SHP77 (cell line): ENCODE measurements around the gene FILIP1.

Source experiments
- DNase-seq, 2 experiments: peaks; one replicate each; lab custom pipeline; 2025; lab: John Stamatoyannopoulos, UW

The FILIP1 gene

DNA sequence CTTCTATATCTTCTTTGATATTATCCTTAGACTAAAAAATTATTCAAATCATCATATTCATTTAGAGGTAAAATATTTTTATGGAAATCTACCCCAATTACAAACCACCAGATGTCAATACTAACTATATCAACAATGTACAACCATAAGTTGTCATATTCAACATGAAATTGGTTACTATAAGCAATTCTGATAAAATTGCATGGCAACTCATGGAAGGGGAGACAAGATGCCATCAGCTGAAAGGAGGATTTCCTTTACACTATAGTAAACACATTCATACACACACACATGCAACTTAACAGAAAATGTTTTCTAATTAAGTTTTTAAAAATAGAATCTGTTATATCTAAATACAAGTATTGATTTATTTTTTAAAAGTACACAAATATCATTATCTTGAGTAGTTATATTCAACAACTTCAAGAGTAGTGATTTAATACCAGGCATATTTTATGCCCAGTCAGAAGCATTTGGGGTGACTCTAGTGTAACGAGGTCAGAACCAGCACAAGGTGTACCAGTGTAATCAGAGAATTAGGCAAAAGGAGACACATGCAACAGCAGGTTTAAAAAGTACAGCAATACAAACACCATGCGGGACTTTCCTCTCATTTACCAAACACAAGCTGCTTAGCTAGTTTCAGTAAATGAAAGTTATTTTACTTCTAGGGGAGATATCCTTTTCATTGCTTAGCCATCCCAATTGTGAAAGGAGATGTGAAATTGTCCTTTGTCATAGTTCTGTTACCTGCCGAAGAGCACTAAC is 1.0 kb downstream of the FILIP1 start:
- no peak for DNase-seq

DNA sequence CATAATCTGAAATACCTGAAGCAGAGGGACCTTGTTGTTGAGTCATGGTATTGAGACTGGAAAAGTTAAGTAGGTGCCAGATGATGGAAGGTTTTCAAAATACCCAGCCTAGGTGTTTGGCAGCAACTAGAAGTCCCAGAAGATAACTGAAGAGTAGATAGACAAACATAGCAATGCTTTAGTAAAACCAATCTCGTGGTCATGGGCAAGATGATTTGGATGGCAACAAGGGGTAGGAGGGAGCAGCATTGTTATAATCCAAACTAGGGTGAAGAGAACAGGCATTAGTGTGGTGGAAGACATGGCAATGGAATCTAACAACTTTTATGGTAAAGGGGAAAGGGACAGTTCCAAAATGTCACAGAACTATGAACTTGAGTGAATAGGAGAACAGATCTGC is 2.3 kb downstream of the FILIP1 start:
- DNase-seq, result no peak

DNA sequence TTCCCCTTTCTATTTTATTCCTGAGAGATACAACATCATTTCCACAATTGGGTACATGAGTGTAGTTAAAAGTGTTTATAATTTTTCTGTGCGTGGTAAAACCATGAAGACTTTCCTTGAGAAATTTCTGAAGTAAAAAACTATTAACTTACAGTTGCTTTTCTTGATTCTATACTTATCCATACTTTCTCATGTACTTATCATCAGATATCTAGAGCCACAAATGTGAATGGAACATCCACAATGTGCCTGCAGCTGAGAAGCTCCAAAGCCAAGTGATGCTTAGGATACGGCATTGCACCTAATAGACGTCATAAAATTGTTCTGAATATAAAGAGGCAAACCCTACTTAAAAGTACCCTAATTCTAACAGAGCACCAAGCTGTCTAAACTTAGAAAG is 2.9 kb downstream of the FILIP1 start:
- no peak for DNase-seq

DNA sequence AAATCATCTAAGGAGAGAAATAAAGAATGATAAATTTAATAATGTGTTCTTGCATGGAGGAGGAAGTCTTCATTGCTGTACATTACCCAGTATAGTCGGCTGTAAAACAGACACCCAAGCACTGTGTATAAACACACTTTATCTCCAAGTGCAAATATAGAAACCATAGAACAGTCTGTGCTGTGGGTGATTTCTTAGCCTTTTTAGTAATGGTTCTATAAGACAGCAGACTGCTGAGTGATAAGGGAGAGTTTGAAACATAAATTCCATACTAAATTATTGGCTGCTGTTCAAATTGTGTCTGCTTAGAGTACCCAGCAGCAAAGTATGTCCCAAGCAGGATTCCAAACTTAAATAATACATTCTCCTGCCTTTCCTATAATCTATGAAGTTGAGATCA is 4.6 kb downstream of the FILIP1 start:
- DNase-seq, result no peak

DNA sequence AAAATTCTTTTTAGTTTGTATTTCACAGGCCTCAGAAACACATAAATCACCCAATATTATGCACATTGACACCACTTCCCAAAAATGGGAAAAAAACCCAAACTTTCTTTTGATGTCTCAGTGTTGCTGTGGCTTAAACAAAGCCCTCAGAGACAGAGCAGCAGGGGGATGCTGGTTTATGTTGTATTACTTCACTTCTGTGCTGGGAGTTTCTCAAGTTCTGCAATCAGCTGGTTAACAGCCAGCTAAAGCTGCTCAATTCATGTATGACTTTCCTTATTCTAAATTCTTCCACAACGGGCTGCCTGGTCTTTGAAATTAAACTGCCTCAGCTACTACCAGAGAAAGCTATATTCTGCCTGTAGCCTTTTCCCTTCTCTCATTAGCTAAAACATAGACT is 5.6 kb downstream of the FILIP1 start:
- no peak for DNase-seq

DNA sequence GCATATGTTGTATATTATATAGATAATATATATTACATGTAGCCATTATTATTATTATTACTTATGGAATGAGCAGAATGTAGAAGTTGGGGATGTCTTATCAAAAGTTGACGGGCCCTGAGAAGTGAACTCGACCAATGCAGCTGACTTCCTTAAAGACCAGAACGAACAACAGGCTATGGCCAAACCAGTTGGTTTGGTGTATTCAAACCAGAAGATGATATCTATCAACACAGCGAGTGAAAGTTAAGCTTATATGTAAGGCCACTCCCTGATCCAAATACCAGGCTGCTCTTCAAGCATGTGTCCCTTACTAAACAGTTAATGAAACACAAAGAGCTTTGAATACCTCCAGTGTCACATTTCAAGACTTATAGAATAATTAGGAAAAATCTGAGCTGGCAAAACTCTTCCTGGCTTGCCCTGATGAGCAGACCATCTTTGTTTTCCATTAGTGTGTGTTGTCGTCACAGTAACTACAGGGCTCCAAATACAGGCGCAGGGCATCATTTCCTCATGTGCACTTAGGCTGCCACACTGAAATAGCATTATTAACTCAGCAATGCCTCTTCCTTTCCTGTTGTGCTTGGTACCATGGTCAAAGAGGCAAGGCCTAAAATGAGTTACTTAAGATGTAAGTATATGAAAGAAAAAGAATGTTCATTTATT is 6.6 kb downstream of the FILIP1 start:
- no peak for DNase-seq

DNA sequence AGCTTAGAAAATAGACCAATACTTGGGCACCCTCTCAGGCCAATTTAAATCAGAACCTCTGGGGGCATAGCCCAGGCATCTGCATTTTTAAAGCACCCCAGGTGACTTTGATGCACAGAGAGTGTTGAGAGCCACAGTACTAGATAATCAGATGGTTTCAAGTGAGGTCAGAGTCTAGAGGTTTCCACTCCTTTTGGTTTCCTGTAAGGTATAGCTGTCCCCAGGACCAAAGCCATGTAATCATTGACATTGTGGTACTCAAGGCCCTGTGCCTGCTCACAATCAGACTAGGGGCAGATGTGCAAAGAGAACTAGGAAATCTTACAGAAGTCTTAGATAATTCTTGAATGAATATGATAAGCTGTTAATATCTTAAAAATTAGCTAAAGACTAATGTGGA is 9.1 kb downstream of the FILIP1 start:
- DNase-seq, result no peak

DNA sequence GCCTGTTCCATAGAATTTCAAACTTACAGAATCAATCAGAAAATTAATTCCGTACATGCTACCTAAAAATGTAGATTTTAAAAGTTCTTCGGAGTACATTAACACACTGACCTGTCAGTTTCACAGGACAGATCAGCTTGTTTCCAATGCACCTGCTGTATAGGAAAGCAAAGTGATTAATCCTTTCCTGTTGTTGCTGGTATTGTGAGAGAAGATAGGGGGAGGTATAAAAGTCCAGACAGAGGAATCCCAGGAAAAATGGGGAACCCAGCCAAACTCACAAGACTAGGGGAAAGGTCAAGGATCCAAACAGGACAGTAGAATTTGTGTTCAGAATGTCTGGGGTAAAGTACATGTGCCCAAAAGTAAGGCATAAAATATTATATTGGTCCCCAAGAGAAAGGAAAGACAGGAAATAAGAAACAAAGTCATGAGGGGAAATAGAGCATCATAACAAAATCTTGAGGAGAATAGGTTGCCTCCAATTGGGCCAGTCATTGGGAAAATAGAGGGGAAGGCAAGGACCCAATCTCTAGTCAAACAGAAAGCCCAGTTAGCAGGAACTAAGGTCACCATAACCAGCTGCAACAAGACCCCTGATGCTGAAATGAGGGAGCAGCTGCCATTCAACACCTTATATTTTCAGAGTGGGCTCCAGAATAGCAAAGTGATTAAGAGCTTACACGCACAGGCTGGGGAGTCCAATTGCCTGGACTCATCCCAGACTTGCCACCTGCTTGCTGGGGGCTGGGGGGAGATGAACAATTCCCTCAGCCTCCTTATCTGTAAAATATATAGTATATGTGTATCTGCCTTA is 10.3 kb downstream of the FILIP1 start:
- no peak for DNase-seq

DNA sequence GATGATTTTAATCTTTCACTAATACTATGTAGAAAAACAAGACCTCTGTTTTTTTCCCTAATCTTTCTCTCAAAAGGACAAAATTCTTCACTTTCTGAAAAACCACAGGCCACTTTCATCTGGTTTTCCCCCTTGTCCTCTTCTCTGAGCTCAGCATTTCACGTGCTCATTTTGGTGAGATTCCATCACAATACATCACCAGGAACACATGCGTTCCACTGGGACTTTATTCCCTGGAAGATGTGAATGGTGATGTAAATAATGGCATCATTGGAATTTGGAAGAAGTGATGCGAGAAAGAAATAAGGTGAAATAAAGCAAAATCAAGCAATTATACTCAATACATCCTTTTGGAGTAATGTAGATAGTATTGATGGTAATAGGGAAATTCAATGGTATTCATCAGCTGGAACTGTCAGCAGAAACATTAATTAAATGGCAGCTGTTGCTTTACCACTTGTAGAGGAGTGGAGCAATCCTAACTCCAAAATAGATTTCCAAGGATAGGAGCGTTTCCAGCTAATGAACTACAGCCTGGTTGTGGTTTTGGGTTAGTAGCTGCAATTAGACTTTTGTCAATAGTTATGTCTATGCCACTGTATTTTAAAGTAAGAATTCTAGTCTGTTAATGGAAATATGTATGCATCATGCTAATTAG is 11.5 kb downstream of the FILIP1 start:
- DNase-seq, result no peak

DNA sequence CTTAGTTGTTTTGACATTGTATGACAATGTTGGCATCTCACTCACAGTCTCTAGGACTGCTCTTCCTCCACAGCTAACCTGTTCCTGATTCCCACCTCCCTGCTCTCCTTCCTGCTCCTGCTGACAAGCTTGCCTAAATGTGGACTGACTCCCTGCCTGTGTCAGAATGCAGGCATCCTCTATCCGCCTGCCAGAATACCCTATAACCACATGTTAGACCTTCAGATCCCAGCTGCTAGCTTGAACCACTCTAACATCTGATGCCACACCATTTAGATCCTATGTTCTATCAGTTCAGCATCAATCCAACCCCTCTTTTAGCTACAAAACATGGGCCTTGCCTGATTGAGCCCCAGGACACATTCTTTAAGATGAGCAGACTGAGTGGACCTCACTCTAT is 12.2 kb downstream of the FILIP1 start:
- no peak for DNase-seq

DNA sequence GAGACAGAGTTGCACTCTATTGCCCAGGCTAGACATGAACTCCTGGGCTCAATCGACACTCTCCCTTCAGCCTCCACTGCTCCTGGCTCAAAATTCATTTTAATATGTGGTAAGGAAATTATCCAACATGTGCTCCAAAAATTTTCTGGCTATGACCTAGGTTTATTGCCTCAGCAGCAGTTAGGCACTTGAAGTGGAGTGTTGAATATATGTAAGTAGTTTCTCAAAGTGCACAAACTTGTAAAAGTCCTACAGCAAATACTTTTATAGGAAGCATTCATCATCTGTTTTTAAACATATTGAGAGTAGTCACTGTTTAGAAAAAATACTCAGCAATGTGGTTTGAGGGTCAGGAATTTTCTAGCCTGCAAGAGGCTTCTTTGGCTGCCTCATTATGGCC is 13.2 kb downstream of the FILIP1 start:
- DNase-seq, result no peak

DNA sequence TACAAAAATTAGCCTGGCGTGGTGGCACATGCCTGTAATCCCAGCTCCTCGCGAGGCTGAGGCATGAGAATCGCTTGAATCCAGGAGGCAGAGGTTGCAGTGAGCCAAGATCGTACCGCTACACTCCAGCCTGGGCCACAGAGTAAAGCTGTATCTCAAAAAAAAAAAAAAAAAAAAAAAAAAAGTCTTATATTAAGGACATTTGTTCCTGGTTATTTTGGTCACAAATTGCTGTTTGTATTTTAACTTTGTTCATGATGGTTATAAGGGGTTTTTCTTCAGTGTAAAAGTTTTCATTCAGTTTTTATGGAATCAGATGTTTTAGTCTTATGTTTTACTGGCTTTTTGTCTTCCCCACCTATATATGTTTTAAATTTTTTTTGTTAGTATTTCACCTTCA is 13.9 kb downstream of the FILIP1 start:
- no peak for DNase-seq

DNA sequence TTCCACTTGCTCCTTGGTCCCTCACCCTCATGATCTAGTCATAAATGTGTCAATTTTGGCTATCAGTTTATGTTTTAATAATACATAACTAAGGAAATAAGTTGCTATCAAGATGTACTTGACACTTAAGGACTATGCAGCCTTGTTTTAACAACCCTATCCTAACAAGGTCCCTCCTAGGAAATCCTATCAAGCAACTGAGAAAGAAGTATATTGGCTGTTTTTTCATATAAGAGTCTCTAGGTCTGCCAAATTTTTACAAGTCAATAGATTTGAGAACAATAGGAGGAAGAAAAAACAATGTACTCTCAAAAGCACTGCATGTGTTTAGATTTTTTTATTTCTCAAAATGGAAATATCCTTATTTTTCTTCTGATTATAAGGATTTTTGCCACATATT is 14.7 kb downstream of the FILIP1 start:
- no peak for DNase-seq

DNA sequence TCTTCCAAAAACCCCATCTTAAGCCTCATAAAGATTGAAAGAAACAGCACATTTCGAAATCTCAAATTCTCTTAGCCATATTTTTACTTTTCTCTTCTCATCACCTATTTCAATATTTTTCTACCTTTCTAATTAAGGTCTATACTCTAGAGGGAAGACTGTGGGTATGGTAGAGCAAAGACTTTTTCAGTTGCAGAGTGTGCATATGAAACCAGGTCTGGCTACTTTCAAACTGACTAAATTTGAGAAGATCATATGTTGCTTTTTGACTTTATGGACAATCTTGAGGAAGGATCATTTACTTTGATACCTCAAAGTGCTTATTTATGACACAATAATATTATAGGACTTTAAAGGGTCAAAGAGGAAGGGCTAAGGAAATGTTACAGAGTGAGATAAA is 20.7 kb downstream of the FILIP1 start:
- DNase-seq, result no peak

DNA sequence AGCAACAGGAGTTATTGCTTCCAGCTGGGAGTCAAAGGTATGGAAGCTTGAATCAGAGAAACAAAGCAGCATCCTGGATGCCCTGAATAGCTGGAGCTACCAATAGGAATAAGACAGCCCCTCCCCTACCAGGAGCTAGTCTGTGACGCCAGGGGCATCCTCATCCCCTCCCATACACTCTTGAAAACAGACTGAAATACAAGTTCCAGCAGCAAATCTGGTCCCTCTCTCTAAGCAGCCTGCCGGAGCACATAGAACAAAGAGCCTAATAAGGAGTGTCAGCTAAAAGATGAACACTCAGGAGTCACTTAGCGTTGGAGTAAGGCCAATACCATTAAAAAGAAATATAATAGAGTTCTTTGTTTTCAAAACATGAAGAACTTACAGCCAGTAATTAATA is 25.6 kb downstream of the FILIP1 start:
- no peak for DNase-seq

DNA sequence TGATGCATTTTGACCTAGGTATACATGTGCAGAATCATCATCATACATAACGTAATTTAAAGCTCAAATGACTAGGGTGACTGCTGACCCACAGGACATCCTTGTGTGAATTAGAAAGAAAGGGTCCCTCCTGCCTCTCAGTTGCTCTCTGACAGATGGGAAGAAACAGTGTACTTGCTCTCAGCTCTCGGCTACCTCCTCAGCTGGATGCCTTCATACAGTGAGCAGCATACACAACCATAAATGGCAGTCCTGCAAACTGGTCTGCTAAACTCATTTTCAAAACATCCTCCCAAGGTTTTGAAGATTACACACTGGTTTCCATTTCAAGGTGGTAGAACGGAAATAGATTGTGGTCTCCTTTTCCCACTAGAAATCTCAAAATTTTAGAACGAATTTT is 26.3 kb downstream of the FILIP1 start:
- no peak for DNase-seq

DNA sequence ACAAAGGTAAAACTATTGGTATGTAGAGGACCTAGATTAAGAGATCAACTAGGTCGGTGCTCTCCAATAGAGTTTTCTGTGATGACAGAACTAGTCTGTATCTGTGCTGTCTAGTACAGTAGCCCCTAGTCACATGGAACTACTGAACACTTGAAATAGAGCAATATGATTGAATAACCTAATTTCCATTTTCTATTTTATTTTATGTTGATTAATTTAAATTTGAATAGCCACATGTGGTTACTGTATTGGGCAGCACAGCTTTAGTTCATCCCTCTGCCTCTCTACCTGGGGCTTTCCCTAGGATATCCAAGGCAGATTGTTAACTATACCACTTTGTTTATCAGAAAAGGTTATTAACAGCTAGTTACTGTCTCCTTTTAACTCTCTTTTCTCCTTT is 27.0 kb downstream of the FILIP1 start:
- DNase-seq, result no peak

DNA sequence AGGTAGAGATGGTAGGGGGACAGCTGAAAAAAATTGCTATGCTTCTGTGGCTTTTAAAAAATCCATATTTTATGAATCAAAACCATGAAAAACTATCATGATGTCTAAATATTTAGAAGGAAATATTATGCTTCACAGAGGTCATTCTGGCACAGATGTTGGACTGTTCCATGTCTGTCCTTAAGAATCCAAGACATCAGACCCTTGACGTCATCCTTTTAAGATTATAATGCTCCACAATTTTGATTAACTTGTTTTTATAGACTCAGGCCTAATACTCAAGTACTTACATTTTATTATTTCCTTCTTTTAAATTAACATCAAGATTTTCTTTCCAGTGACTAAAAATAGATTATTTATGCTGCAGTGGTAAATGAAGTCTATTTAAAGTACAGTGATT is 29.7 kb downstream of the FILIP1 start:
- DNase-seq, result no peak

DNA sequence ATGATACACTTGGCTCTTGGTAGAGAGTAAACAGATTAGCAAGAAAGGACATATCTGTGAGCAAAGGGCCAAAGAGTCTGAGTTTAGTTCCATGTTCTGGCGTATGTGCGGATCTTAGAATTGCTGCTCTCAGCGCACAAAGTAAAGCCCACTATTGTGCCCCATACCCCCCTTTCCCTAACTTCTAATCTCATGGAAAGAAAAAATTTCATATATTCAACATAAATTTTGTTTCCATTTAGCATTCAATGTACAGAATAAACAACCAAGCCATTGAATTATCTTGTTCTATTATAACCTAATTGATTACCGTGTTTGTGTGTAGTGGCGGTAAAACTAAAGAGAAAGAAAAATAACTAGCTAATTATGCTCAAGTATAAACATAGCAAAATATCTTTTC is 30.5 kb downstream of the FILIP1 start:
- no peak for DNase-seq

DNA sequence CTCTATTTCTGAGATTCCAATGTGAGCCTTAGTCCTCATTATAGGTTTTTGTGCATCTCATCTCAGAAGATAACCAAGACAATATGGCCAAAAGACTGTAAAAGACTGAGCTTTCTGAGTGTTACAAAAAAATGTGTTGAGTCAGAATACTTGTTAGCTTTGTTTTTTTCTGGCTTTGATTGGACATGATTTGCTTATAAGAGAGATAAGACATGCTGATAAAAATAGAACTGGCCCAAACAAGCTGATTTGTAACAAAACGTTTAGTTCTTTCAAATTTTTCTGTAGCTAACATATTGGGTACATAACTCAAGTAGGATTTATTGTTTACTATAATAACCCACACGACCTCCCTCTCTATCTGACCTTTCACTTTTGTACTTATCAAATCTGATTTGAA is 32.9 kb downstream of the FILIP1 start:
- DNase-seq, result no peak

DNA sequence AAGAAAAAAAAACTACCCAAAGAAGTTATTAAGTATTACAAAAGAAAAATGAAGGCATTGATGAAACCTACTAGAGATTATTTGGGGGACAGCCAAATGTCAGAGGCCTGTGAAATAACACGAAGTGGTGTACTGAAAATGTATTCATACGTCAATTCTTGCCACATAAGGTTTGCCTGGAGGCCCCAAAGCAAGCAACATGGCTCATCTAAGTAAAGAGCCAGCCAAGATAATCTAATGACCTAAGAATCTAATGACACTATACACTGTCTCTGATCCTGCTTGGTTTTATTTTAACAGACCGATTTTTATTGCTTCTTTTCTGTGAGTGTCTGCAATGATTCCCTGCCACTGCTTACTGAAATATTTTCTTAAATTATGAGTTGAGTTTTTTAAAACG is 34.7 kb downstream of the FILIP1 start:
- no peak for DNase-seq

DNA sequence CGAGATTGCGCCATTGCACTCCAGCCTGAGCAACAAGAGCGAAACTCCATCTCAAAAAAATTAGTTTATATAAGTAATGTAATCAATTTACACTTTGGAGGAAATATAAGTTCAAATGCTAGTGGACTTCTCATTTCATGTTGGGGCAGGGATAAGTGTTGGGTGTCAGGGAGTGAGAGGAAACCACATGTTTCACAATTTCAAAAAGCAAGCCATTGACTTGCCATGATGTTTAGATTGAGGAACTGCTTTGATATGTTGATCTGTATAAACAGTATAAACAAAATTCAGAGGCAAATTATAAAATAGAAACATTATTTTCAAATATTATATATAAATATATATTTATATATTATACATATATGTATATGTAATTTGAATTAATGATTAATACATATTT is 42.7 kb downstream of the FILIP1 start:
- no peak for DNase-seq
